Vagina (tissue), 2 donors: ENCODE data around the gene ZNF718.
"Not testable (repeated sequence)": the region's sequence is repeated elsewhere in the genome, so short reads cannot be mapped to it uniquely, and the experiment has no call there.

Experiments used
- CTCF ChIP-seq, 3 experiments: fragments of 450-650 bp in 2 of 3; fragments of 200-600 bp in 1 of 3; sonication (generic) in 1 of 3; IDR thresholded peaks; one replicate each; pipeline ENCODE4 v1.5.1; 2017 to 2019; ENCODE audit warnings: antibody characterized with exemption in 3 of 3, mild to moderate bottlenecking in 2 of 3, moderate library complexity in 2 of 3
- POLR2A ChIP-seq, 2 donors: fragments of 450-650 bp; IDR thresholded peaks; one replicate each; pipeline ENCODE4 v1.6.1; 2017; ENCODE audit warnings: antibody characterized with exemption in 2 of 2, mild to moderate bottlenecking in 2 of 2, moderate library complexity in 2 of 2

- TF ChIP-seq CTCF, POLR2A (IDR thresholded peaks at IDR 0.05): not testable (repeated sequence)
These were observed 37.6 kb upstream of the ZNF718 start for GRCh38 chr4:86559-87324.
